GM19238 (cell line): ENCODE measurements around the gene GPR179.

Source experiments
- DNase-seq: peaks from one replicate; pipeline ENCODE4 v3.0.0; 2011; ENCODE audit warnings: low spot score; ENCODE audit not compliant: insufficient read length

GPR179 gene

GRCh38 chr17:38343608-38344419 lies at the start of gene GPR179:
GPR179 (minus strand) TSS chr17:38343956; CDS start chr17:38343789, 167 bp downstream.
- no peak for DNase-seq

GRCh38 chr17:38379448-38379847 lies 35.7 kb upstream of the GPR179 start:
- DNase-seq = no peak

- DNase-seq = no peak
Measured at GRCh38 chr17:38369124-38369886, 25.5 kb upstream of the GPR179 start.

GRCh38 chr17:38364741-38365140 lies 21.0 kb upstream of the GPR179 start:
- DNase-seq = no peak

GRCh38 chr17:38363016-38363415 lies 19.3 kb upstream of the GPR179 start:
- DNase-seq = no peak

- DNase-seq = no peak
Measured at GRCh38 chr17:38361694-38362465, 18.1 kb upstream of the GPR179 start.

- no peak for DNase-seq
Measured at GRCh38 chr17:38358586-38359513, 15.1 kb upstream of the GPR179 start.

- DNase-seq = no peak
Measured at GRCh38 chr17:38357486-38358123, 13.8 kb upstream of the GPR179 start.

- DNase-seq = no peak
Measured at GRCh38 chr17:38355251-38355650, 11.5 kb upstream of the GPR179 start.

- DNase-seq = no peak
Measured at GRCh38 chr17:38354466-38354865, 10.7 kb upstream of the GPR179 start.

GRCh38 chr17:38353668-38354067 lies 9.9 kb upstream of the GPR179 start:
- DNase-seq = no peak

- DNase-seq = no peak
Measured at GRCh38 chr17:38353086-38353604, 9.4 kb upstream of the GPR179 start.

- DNase-seq = peak; percentile 28
Measured at GRCh38 chr17:38352245-38353085, 8.7 kb upstream of the GPR179 start.

- peak; percentile 87 for DNase-seq
Measured at GRCh38 chr17:38351412-38352222, 7.9 kb upstream of the GPR179 start, which contains the start of gene SOCS7. SOCS7 (plus strand) TSS chr17:38351844; CDS start chr17:38352053, 209 bp downstream.

- DNase-seq = no peak
Measured at GRCh38 chr17:38350035-38350434, 6.3 kb upstream of the GPR179 start.

- DNase-seq = peak; percentile 53
Measured at GRCh38 chr17:38349097-38349730, 5.5 kb upstream of the GPR179 start.

- DNase-seq = no peak
Measured at GRCh38 chr17:38345743-38346142, 2.0 kb upstream of the GPR179 start.

- no peak for DNase-seq
Measured at GRCh38 chr17:38344420-38344745, 627 bp upstream of the GPR179 start.
